NT2/D1 (cell line): ENCODE results near the gene PLD1.

Experiments used
- DNase-seq: peaks from one replicate; pipeline ENCODE4 v3.0.0-alpha.2; 2011; ENCODE audit warnings: low read depth, low spot score
- H3K27me3 ChIP-seq: 2 replicates; pipeline ENCODE4 v1.6.0; 2011; ENCODE audit warnings: mild to moderate bottlenecking; ENCODE audit not compliant: insufficient read length, insufficient read depth
- H3K36me3 ChIP-seq: 2 replicates; pipeline ENCODE4 v1.6.1; 2011; ENCODE audit warnings: mild to moderate bottlenecking, low read length, mixed read lengths; ENCODE audit not compliant: insufficient read depth, insufficient read length
- H3K4me1 ChIP-seq: 2 replicates; pipeline ENCODE4 v1.5.1; 2011; ENCODE audit not compliant: insufficient read depth, insufficient read length
- H3K4me3 ChIP-seq: 2 replicates; pipeline ENCODE4 v1.5.1; 2011; ENCODE audit warnings: low read depth; ENCODE audit not compliant: insufficient read length
- H3K9ac ChIP-seq: 2 replicates; pipeline ENCODE4 v1.6.0; 2011; ENCODE audit warnings: low read depth; ENCODE audit not compliant: insufficient read length
- H3K9me3 ChIP-seq: 2 replicates; pipeline ENCODE4 v1.5.1; 2011; ENCODE audit warnings: mild to moderate bottlenecking, low read length; ENCODE audit not compliant: insufficient read depth
- SUZ12 ChIP-seq: IDR thresholded peaks from 2 replicates; pipeline ENCODE4 v1.6.1; 2011; ENCODE audit not compliant: insufficient read length, insufficient read depth; ENCODE audit errors: extremely low read depth
- YY1 ChIP-seq: IDR thresholded peaks from 2 replicates; pipeline ENCODE4 v1.6.1; 2011; ENCODE audit not compliant: insufficient read length, insufficient read depth
- ZNF274 ChIP-seq: IDR thresholded peaks from 2 replicates; pipeline ENCODE4 v1.6.1; 2011; ENCODE audit warnings: mild to moderate bottlenecking, low read depth, low read length

PLD1 gene

DNA sequence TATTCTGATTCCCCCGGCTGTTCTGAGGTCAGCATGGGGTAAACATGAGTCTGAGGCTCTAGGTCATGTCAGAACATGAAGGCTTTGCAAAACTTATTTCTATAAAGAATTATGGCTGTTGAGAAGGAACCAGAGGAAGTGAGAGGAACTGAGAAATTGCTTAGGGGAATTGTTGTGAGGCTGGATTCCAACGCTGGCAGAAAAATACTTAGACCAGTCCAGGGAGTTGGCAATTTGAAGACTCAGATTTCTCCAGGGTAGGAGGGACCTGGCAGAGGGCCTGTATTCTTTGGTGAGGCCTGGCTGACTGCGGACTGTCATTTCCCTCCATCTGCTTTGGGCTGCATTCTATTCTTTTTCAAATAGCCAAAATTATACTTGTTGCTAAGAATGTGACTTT, 155.5 kb downstream of the PLD1 start:
- no peak for TF ChIP-seq SUZ12
- no peak for TF ChIP-seq YY1
- no peak for TF ChIP-seq ZNF274
- Histone ChIP-seq H3K4me1 (no peaks in the 10 kb centered on the region), H3K9me3 (no peaks in the 10 kb centered on the region), H3K36me3 (no peaks in the 10 kb centered on the region), H3K27me3 (no peaks in the 10 kb centered on the region), H3K4me3 (no peak overlapping the region), H3K9ac (no peak overlapping the region)
- no peak for DNase-seq

DNA sequence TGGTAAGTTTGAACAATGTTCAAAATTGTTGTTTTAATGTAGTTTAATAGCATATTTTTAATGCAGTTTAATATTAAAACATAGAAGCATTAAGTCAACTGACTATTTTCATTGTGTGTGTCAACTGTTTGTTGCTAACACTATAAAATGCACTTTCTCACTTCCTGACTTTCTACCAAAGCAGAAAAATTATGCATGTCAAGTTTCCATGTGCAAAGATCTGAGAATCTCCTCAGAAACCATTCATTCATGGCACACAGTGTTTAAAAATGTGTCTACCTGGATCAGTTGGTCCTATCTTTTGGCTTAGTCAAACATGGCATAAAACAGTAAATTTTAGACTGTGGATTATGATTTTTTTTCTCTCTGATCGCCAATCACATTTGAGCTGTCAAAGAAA, 156.0 kb downstream of the PLD1 start:
- TF ChIP-seq SUZ12 (no peak), ZNF274 (no peak), YY1 (no peak)
- no peak overlapping the region for H3K9ac ChIP-seq
- no peak overlapping the region for H3K4me3 ChIP-seq
- no peak for DNase-seq
- H3K36me3 ChIP-seq = no peaks in the 10 kb centered on the region
- no peaks in the 10 kb centered on the region for H3K4me1 ChIP-seq
- H3K27me3 ChIP-seq = no peaks in the 10 kb centered on the region
- no peaks in the 10 kb centered on the region for H3K9me3 ChIP-seq

GRCh38 chr3:171653701-171654100, 156.6 kb downstream of the PLD1 start:
- no peaks in the 10 kb centered on the region for H3K9me3 ChIP-seq
- no peak for DNase-seq
- H3K36me3 ChIP-seq = no peaks in the 10 kb centered on the region
- H3K27me3 ChIP-seq = no peaks in the 10 kb centered on the region
- H3K9ac ChIP-seq = no peak overlapping the region
- H3K4me1 ChIP-seq = no peaks in the 10 kb centered on the region
- no peak overlapping the region for H3K4me3 ChIP-seq
- TF ChIP-seq ZNF274 = no peak
- no peak for TF ChIP-seq YY1
- TF ChIP-seq SUZ12 = no peak

GRCh38 chr3:171652932-171653331, 157.4 kb downstream of the PLD1 start:
- Histone ChIP-seq H3K9ac (no peak overlapping the region), H3K9me3 (no peaks in the 10 kb centered on the region), H3K36me3 (no peaks in the 10 kb centered on the region), H3K27me3 (no peaks in the 10 kb centered on the region), H3K4me3 (no peak overlapping the region), H3K4me1 (no peaks in the 10 kb centered on the region)
- TF ChIP-seq ZNF274 (no peak), YY1 (no peak), SUZ12 (no peak)
- DNase-seq = no peak

DNA sequence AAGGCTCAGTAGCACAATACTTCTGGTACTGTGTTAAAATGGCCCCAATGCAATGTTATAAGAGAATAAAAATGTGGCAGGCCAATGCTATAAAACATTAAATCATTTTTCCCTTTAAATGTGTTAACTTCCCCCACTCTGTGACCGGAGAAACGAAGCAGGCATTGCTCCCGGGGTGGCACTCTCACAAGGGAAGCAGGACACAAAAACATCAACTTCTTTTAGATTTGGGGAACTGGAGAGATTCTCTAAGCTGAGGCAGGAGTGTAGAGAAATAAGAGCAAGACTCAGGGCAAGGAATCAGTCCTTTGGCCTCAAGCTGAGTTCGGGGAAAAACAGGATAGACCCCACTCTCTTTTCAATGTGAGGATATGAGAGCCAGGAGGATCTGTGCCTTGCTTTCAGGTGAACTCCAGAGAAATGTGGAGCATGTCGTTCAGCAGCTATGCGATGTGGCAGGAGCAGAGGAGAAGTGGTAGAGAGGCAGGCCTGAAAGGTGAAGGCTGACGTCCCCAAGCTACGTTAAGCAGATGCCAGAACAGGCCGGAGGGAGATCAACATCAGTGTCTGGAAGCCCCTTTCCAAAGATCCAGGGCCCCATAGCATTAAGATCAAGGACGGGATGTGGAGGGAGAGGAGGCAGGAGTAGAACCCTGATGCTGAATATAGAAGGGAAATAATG, 160.2 kb downstream of the PLD1 start:
- H3K36me3 ChIP-seq = no peaks in the 10 kb centered on the region
- H3K4me1 ChIP-seq = no peaks in the 10 kb centered on the region
- H3K27me3 ChIP-seq = no peaks in the 10 kb centered on the region
- TF ChIP-seq ZNF274 = no peak
- no peak for TF ChIP-seq SUZ12
- no peak overlapping the region for H3K4me3 ChIP-seq
- DNase-seq = no peak
- no peak overlapping the region for H3K9ac ChIP-seq
- no peaks in the 10 kb centered on the region for H3K9me3 ChIP-seq

DNA sequence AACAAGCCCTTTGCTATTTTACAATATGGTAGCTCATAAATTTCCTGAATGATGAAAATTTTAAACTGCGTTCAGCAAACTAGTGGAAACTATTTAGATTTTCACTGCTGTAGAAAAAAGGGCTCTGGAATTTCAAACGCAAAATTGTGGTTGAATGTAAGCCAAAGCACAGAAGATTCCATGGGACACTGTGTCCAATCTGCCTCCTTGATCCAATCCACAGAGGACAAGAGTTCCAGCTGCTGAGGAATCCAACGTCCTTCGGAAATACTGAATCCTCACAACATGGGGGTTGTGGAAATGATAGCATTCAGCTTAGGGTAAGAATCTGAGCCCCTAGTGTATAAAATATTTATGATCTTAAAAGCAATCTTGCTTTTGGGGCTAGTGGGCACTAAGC, 161.0 kb downstream of the PLD1 start:
- H3K9me3 ChIP-seq = no peaks in the 10 kb centered on the region
- H3K4me3 ChIP-seq = no peak overlapping the region
- H3K36me3 ChIP-seq = no peaks in the 10 kb centered on the region
- no peak for TF ChIP-seq YY1
- no peak for TF ChIP-seq ZNF274
- TF ChIP-seq SUZ12 = no peak
- no peak overlapping the region for H3K9ac ChIP-seq
- no peaks in the 10 kb centered on the region for H3K4me1 ChIP-seq
- H3K27me3 ChIP-seq = no peaks in the 10 kb centered on the region
- DNase-seq = no peak

- TF ChIP-seq YY1 (no peak), SUZ12 (no peak), ZNF274 (no peak)
- H3K27me3 ChIP-seq = no peaks in the 10 kb centered on the region
- no peak for DNase-seq
- H3K9ac ChIP-seq = no peak overlapping the region
- H3K9me3 ChIP-seq = no peaks in the 10 kb centered on the region
- no peak overlapping the region for H3K4me3 ChIP-seq
- no peaks in the 10 kb centered on the region for H3K4me1 ChIP-seq
- H3K36me3 ChIP-seq = no peaks in the 10 kb centered on the region
These were observed 162.2 kb downstream of the PLD1 start for GRCh38 chr3:171648069-171648468.
